ENCODE measurements around the gene SAP30L.

SAP30L gene

GRCh38 chr5:154422298-154422697 is 23.5 kb upstream of the SAP30L start:
- Histone ChIP-seq H3K27me3 (ENCODE audit: control insufficient read depth, insufficient read depth, low read length) (no peaks in the 10 kb centered on the region), H3K9ac (ENCODE audit: low read depth, low read length) (no peak overlapping the region), H3K36me3 (ENCODE audit: control insufficient read depth, insufficient read depth, low read length) (no peaks in the 10 kb centered on the region), H3K4me1 (ENCODE audit: control insufficient read depth, insufficient read depth, low read length) (no peaks in the 10 kb centered on the region), H3K4me3 (ENCODE audit: low read depth, low read length) (no peak overlapping the region), H3K9me3 (ENCODE audit: control insufficient read depth, insufficient read depth, low read length) (no peaks in the 10 kb centered on the region)

GRCh38 chr5:154428208-154428607 is 17.6 kb upstream of the SAP30L start:
- Histone ChIP-seq H3K9ac (ENCODE audit: low read depth, low read length) (no peak overlapping the region), H3K4me1 (ENCODE audit: control insufficient read depth, insufficient read depth, low read length) (no peaks in the 10 kb centered on the region), H3K4me3 (ENCODE audit: low read depth, low read length) (no peak overlapping the region), H3K9me3 (ENCODE audit: control insufficient read depth, insufficient read depth, low read length) (no peaks in the 10 kb centered on the region), H3K27me3 (ENCODE audit: control insufficient read depth, insufficient read depth, low read length) (no peaks in the 10 kb centered on the region), H3K36me3 (ENCODE audit: control insufficient read depth, insufficient read depth, low read length) (no peaks in the 10 kb centered on the region)

- Histone ChIP-seq H3K27me3 (ENCODE audit: control insufficient read depth, insufficient read depth, low read length) (no peaks in the 10 kb centered on the region), H3K9ac (ENCODE audit: low read depth, low read length) (no peak overlapping the region), H3K4me3 (ENCODE audit: low read depth, low read length) (no peak overlapping the region), H3K9me3 (ENCODE audit: control insufficient read depth, insufficient read depth, low read length) (no peaks in the 10 kb centered on the region), H3K4me1 (ENCODE audit: control insufficient read depth, insufficient read depth, low read length) (no peaks in the 10 kb centered on the region), H3K36me3 (ENCODE audit: control insufficient read depth, insufficient read depth, low read length) (no peaks in the 10 kb centered on the region)
These were observed 16.5 kb upstream of the SAP30L start for GRCh38 chr5:154429341-154429740.

GRCh38 chr5:154430466-154430865 is 15.3 kb upstream of the SAP30L start:
- Histone ChIP-seq H3K36me3 (ENCODE audit: control insufficient read depth, insufficient read depth, low read length) (no peaks in the 10 kb centered on the region), H3K9me3 (ENCODE audit: control insufficient read depth, insufficient read depth, low read length) (no peaks in the 10 kb centered on the region), H3K4me3 (ENCODE audit: low read depth, low read length) (no peak overlapping the region), H3K9ac (ENCODE audit: low read depth, low read length) (no peak overlapping the region), H3K4me1 (ENCODE audit: control insufficient read depth, insufficient read depth, low read length) (no peaks in the 10 kb centered on the region), H3K27me3 (ENCODE audit: control insufficient read depth, insufficient read depth, low read length) (no peaks in the 10 kb centered on the region)

- Histone ChIP-seq H3K36me3 (ENCODE audit: control insufficient read depth, insufficient read depth, low read length) (no peaks in the 10 kb centered on the region), H3K9ac (ENCODE audit: low read depth, low read length) (no peak overlapping the region), H3K4me1 (ENCODE audit: control insufficient read depth, insufficient read depth, low read length) (no peaks in the 10 kb centered on the region), H3K4me3 (ENCODE audit: low read depth, low read length) (no peak overlapping the region), H3K27me3 (ENCODE audit: control insufficient read depth, insufficient read depth, low read length) (no peaks in the 10 kb centered on the region), H3K9me3 (ENCODE audit: control insufficient read depth, insufficient read depth, low read length) (no peaks in the 10 kb centered on the region)
These were observed 14.7 kb upstream of the SAP30L start for GRCh38 chr5:154430961-154431630.

- Histone ChIP-seq H3K9ac (ENCODE audit: low read depth, low read length) (no peak overlapping the region), H3K4me3 (ENCODE audit: low read depth, low read length) (no peak overlapping the region), H3K9me3 (ENCODE audit: control insufficient read depth, insufficient read depth, low read length) (no peaks in the 10 kb centered on the region), H3K4me1 (ENCODE audit: control insufficient read depth, insufficient read depth, low read length) (no peaks in the 10 kb centered on the region), H3K36me3 (ENCODE audit: control insufficient read depth, insufficient read depth, low read length) (peaks cover 7% of the 10 kb centered on the region), H3K27me3 (ENCODE audit: control insufficient read depth, insufficient read depth, low read length) (no peaks in the 10 kb centered on the region)
These were observed 10.6 kb upstream of the SAP30L start for GRCh38 chr5:154435226-154435625.

- Histone ChIP-seq H3K9ac (ENCODE audit: low read depth, low read length) (no peak overlapping the region), H3K36me3 (ENCODE audit: control insufficient read depth, insufficient read depth, low read length) (peaks cover 10% of the 10 kb centered on the region), H3K9me3 (ENCODE audit: control insufficient read depth, insufficient read depth, low read length) (no peaks in the 10 kb centered on the region), H3K4me1 (ENCODE audit: control insufficient read depth, insufficient read depth, low read length) (no peaks in the 10 kb centered on the region), H3K27me3 (ENCODE audit: control insufficient read depth, insufficient read depth, low read length) (no peaks in the 10 kb centered on the region), H3K4me3 (ENCODE audit: low read depth, low read length) (no peak overlapping the region)
These were observed 8.4 kb upstream of the SAP30L start for GRCh38 chr5:154437281-154437965.

- H3K36me3 ChIP-seq (ENCODE audit: control insufficient read depth, insufficient read depth, low read length), result peaks cover 14% of the 10 kb centered on the region
- H3K4me1 ChIP-seq (ENCODE audit: control insufficient read depth, insufficient read depth, low read length), result no peaks in the 10 kb centered on the region
These were observed 5.3 kb upstream of the SAP30L start for GRCh38 chr5:154440540-154440939.

GRCh38 chr5:154442801-154443200 is 3.0 kb upstream of the SAP30L start:
- no peaks in the 10 kb centered on the region for H3K9me3 ChIP-seq (ENCODE audit: control insufficient read depth, insufficient read depth, low read length)
- no peak overlapping the region for H3K9ac ChIP-seq (ENCODE audit: low read depth, low read length)
- peaks cover 4% of the 10 kb centered on the region for H3K4me1 ChIP-seq (ENCODE audit: control insufficient read depth, insufficient read depth, low read length)
- no peaks in the 10 kb centered on the region for H3K27me3 ChIP-seq (ENCODE audit: control insufficient read depth, insufficient read depth, low read length)
- peaks cover 8% of the 10 kb centered on the region for H3K36me3 ChIP-seq (ENCODE audit: control insufficient read depth, insufficient read depth, low read length)
- H3K4me3 ChIP-seq (ENCODE audit: low read depth, low read length), result no peak overlapping the region

More at GRCh38 chr5:154440540-154440939, 5.3 kb upstream of the SAP30L start:
- Histone ChIP-seq H3K4me3 (ENCODE audit: low read depth, low read length) (no peak overlapping the region), H3K9ac (ENCODE audit: low read depth, low read length) (no peak overlapping the region), H3K9me3 (ENCODE audit: control insufficient read depth, insufficient read depth, low read length) (no peaks in the 10 kb centered on the region), H3K27me3 (ENCODE audit: control insufficient read depth, insufficient read depth, low read length) (no peaks in the 10 kb centered on the region)

- Histone ChIP-seq H3K36me3 (ENCODE audit: control insufficient read depth, insufficient read depth, low read length) (peaks cover 8% of the 10 kb centered on the region), H3K9ac (ENCODE audit: low read depth, low read length) (peak overlapping the region; percentile 66), H3K9me3 (ENCODE audit: control insufficient read depth, insufficient read depth, low read length) (no peaks in the 10 kb centered on the region), H3K4me3 (ENCODE audit: low read depth, low read length) (peak overlapping the region; percentile 98), H3K4me1 (ENCODE audit: control insufficient read depth, insufficient read depth, low read length) (peaks cover 4% of the 10 kb centered on the region), H3K27me3 (ENCODE audit: control insufficient read depth, insufficient read depth, low read length) (no peaks in the 10 kb centered on the region)
These were observed 1.0 kb upstream of the SAP30L start for GRCh38 chr5:154444556-154445421.

GRCh38 chr5:154446195-154447088 is 645 bp downstream of the SAP30L start:
- Histone ChIP-seq H3K9me3 (ENCODE audit: control insufficient read depth, insufficient read depth, low read length) (no peaks in the 10 kb centered on the region), H3K27me3 (ENCODE audit: control insufficient read depth, insufficient read depth, low read length) (no peaks in the 10 kb centered on the region), H3K4me1 (ENCODE audit: control insufficient read depth, insufficient read depth, low read length) (peaks cover 4% of the 10 kb centered on the region), H3K9ac (ENCODE audit: low read depth, low read length) (no peak overlapping the region), H3K4me3 (ENCODE audit: low read depth, low read length) (peak overlapping the region; percentile 98), H3K36me3 (ENCODE audit: control insufficient read depth, insufficient read depth, low read length) (peaks cover 8% of the 10 kb centered on the region)

Measured in iPS-15b (cell line).